ENCODE data around the gene DUOX1. TPM values are rescaled to one million over a fixed set of nuclear protein-coding genes. Genes with fewer than 3 reads are reported as not detected.
A peak's percentile ranks its signal among the peaks of the same experiment; 100 is the strongest.

The DUOX1 gene
- total and polyA plus RNA-seq, 12 donors: 2.5 to 98.8 (median 23.6) TPM; not detected in 1

DNA sequence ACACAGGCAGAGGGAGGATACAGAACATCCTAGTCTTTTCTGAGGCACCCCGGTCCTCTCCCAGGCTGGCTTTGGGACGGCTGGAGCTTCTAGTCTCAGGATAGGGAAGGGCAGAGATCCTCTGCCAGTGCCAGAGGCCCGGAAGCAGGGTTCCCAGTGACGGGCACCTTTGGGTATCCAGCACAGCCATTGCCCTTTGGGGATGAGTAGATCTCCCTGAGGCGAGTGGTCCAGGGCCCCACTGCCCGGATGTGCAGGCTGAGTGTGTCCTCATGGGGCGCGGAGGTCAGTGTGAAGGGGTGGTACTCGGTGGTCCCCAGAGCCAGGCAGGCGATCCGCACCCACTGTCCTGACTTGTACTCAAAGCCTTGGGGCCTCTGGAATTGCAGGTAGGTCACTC lies 34.1 kb upstream of the DUOX1 start:
- Histone ChIP-seq H3K27me3 (no peaks in the 10 kb centered on the region), H3K4me3 (no peak overlapping the region), H3K4me1 (replicated peaks in 1 of 2) (peaks cover 0 to 7% of the 10 kb centered on the region in 2 donors), H3K36me3 (replicated peaks in 1 of 2) (no peaks in the 10 kb centered on the region), H3K27ac (no peak overlapping the region), H3K9me3 (replicated peaks in 1 of 3) (no peaks in the 10 kb centered on the region)
- 89 to 95% (median 92%) methylated on average over 7 to 11 of the region's 11 CpGs for WGBS, 4 donors
- peak in 3 of 7 donors; percentile 7 to 10 (median 7) for DNase-seq
- intact Hi-C loops (cut with DNase I): no loop called here
- TF ChIP-seq, protein P1, sequence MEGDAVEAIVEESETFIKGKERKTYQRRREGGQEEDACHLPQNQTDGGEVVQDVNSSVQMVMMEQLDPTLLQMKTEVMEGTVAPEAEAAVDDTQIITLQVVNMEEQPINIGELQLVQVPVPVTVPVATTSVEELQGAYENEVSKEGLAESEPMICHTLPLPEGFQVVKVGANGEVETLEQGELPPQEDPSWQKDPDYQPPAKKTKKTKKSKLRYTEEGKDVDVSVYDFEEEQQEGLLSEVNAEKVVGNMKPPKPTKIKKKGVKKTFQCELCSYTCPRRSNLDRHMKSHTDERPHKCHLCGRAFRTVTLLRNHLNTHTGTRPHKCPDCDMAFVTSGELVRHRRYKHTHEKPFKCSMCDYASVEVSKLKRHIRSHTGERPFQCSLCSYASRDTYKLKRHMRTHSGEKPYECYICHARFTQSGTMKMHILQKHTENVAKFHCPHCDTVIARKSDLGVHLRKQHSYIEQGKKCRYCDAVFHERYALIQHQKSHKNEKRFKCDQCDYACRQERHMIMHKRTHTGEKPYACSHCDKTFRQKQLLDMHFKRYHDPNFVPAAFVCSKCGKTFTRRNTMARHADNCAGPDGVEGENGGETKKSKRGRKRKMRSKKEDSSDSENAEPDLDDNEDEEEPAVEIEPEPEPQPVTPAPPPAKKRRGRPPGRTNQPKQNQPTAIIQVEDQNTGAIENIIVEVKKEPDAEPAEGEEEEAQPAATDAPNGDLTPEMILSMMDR (IDR thresholded peaks at IDR 0.05): no peak
- TF ChIP-seq POLR2A (IDR thresholded peaks at IDR 0.05): no peak

DNA sequence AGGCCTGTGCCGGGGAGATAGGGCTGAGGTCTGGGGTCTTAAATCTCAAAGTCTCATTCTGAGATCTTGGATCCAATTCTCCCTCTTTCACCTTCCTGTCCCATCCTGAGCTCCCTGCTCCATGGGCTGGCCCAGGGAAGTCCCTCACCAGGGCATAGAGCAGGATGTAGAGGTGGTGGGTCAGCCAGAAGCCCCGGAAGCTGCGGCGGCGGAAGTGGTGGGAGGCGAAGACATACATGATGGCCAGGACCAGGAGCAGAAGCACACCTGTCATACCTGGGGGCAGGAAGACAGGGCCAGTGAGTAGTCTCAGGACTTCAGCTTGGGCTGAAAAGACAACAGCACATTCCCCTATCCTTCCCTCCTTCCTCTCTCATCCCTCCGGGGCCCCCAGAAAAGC lies 32.3 kb upstream of the DUOX1 start:
- TF ChIP-seq, protein P1 (IDR thresholded peaks at IDR 0.05): no peak
- TF ChIP-seq POLR2A (IDR thresholded peaks at IDR 0.05): no peak
- no peaks in the 10 kb centered on the region for H3K36me3 ChIP-seq (replicated peaks in 1 of 2)
- no peaks in the 10 kb centered on the region for H3K9me3 ChIP-seq (replicated peaks in 1 of 3)
- H3K4me3 ChIP-seq: no peak overlapping the region
- no peaks in the 10 kb centered on the region for H3K4me1 ChIP-seq (replicated peaks in 1 of 2)
- no peak overlapping the region for H3K27ac ChIP-seq
- no peak for DNase-seq
- intact Hi-C loops (cut with DNase I): no loop called here
- WGBS, 4 donors: 90 to 98% (median 96%) methylated on average over 6 to 7 of the region's 7 CpGs
- H3K27me3 ChIP-seq: no peaks in the 10 kb centered on the region

DNA sequence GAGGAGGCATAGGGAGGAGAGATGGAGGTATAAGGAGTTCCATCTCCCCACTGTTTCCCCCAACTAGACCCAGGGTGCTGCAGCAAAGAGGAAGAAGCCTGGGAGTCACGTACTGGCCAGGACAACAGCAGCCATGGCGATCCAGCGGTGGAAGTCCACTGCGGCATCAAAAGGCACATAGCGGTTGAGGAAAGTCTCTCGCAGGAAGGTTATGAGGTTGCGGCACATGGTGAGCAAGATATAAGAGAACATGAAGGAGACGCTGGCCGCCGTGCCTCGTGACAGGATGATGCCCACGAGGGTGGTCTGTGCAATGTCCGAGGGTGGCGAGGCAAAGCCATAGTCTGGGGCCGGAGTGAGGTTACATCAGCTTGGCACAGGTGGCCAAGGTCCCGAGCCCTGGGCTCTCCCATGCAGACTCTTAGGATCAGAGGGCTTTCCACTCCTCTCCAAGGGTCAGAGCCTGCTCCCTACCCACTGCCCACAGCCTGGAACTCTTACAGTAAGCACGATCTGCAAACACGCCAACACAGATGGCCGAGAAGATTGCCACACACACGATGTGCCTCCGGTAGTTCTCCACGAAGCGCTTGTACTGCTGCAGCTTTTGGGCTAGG lies 30.1 kb upstream of the DUOX1 start:
- TF ChIP-seq POLR2A (IDR thresholded peaks at IDR 0.05): no peak
- TF ChIP-seq, protein P1 (IDR thresholded peaks at IDR 0.05): no peak
- intact Hi-C loops (cut with DNase I): no loop called here
- H3K4me3 ChIP-seq: no peak overlapping the region
- H3K4me1 ChIP-seq (replicated peaks in 1 of 2): no peaks in the 10 kb centered on the region
- H3K9me3 ChIP-seq (replicated peaks in 1 of 3): no peaks in the 10 kb centered on the region
- H3K27ac ChIP-seq: no peak overlapping the region
- WGBS, 4 donors: 83 to 90% (median 89%) methylated on average over 22 to 23 of the region's 23 CpGs
- no peaks in the 10 kb centered on the region for H3K27me3 ChIP-seq
- H3K36me3 ChIP-seq (replicated peaks in 1 of 2): no peaks in the 10 kb centered on the region
- DNase-seq: peak in 1 of 7 donors; percentile 8

DNA sequence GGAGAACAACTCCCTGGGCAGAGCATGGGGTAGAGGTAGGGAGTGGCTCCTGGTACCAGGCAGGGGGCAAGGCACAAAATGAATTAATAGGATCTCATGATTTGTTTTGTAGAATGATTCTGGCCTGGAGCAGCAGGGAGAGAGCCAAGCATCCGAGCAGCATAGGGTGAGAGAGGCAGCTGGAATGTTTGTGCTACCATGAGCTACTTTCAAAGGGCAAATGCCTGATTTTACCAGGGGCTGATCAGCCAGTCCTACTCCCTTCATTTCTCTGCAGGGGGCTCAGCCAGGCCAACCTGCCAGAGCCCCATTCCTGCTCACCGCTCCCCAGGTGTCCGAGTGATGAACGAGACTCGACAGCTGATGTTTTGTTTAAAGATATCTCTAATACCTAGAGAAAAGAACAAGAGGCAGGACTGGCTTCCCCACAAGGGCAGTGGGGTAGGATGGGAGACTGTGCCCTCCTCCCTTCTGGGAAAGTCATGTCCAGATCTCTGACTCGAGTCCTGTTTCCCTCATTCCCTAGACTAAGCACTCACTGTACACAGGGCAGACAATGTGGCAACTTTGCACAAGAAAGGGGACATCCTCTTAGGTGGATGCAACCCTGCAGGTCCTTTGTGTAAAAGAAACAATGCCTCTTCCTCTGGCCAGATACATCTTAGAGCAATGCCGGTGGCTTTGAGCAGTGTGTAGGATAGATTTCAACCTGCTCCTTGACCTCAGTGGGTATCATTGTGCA lies 28.7 kb upstream of the DUOX1 start:
- WGBS, 4 donors: 73 to 85% (median 80%) methylated on average over 7 of the region's 7 CpGs
- DNase-seq: no peak

More for the DNA sequence above, 28.7 kb upstream of the DUOX1 start:
- Histone ChIP-seq H3K9me3 (replicated peaks in 1 of 3) (no peaks in the 10 kb centered on the region), H3K27ac (no peak overlapping the region), H3K4me3 (no peak overlapping the region), H3K27me3 (no peaks in the 10 kb centered on the region), H3K36me3 (replicated peaks in 1 of 2) (no peaks in the 10 kb centered on the region), H3K4me1 (replicated peaks in 1 of 2) (no peaks in the 10 kb centered on the region)
- TF ChIP-seq, protein P1 (IDR thresholded peaks at IDR 0.05): no peak
- TF ChIP-seq POLR2A (IDR thresholded peaks at IDR 0.05): no peak
- intact Hi-C loops (cut with DNase I): no loop called here

Measured in adrenal gland (tissue), 12 donors.